ENCODE measurements around the gene GNB5. TPM values are rescaled to one million over a fixed set of nuclear protein-coding genes. Genes with fewer than 3 reads are reported as not detected.

The GNB5 gene
- total RNA-seq, 1 experiment from 2014 or later: 26.0 TPM

- Histone ChIP-seq H3K4me3 (no peak overlapping the region), H3K4me1 (replicated peaks; ENCODE audit: insufficient read depth) (peaks cover 5% of the 10 kb centered on the region; the same call in 1 of the 2 replicates), H3F3A (ENCODE audit: insufficient read depth, low read depth) (no peaks in the 10 kb centered on the region), H3K79me2 (ENCODE audit: low read depth) (no peaks in the 10 kb centered on the region), H3K9me2 (ENCODE audit: insufficient read depth) (no peaks in the 10 kb centered on the region), H2AFZ (no peak overlapping the region), H4K20me1 (ENCODE audit: insufficient read depth) (no peaks in the 10 kb centered on the region), H3K36me3 (ENCODE audit: low read depth) (no peaks in the 10 kb centered on the region), H3K4me2 (no peak overlapping the region), H3K9me3 (ENCODE audit: insufficient read depth, low read depth) (no peaks in the 10 kb centered on the region), H3K27ac (no peak overlapping the region), H3K27me3 (ENCODE audit: insufficient read depth, low read depth) (no peaks in the 10 kb centered on the region)
- ChIA-PET POLR2A (ENCODE audit: unreplicated experiment) (no interaction called here), CTCF (interaction anchor here (1.2 kb wide), 1 partner anchor 42 kb away, joined by 3 read pairs; no protein-coding TSS in a partner anchor)
- TF ChIP-seq EZH2 (IDR thresholded peaks at IDR 0.05; ENCODE audit: low read depth) (no peak), CTCF (conservative IDR thresholded peaks at IDR 0.05) (no peak)
- no TSS peak for BruUV-seq (replicated peaks)
- intact Hi-C loops (cut with micrococcal nuclease; ENCODE audit: unreplicated experiment): loop anchor here (1.0 to 5.0 kb wide), 3 partner anchors 63 to 358 kb away; no protein-coding TSS in a partner anchor
- DNase-seq: no peak
These were observed 50.5 kb downstream of the GNB5 start for GRCh38 chr15:52140646-52141045.

- CTCF ChIA-PET: interaction anchor here (0.7 to 1.2 kb wide), 3 partner anchors 34 to 60 kb away, joined by 3 to 4 read pairs (median 4); no protein-coding TSS in a partner anchor
- no peaks in the 10 kb centered on the region for H3K36me3 ChIP-seq (ENCODE audit: low read depth)
These were observed 51.4 kb downstream of the GNB5 start for GRCh38 chr15:52139599-52140462.

More at GRCh38 chr15:52139599-52140462, 51.4 kb downstream of the GNB5 start:
- POLR2A ChIA-PET (ENCODE audit: unreplicated experiment): no interaction called here
- Histone ChIP-seq H3K4me2 (no peak overlapping the region), H3K27ac (no peak overlapping the region), H3K9me2 (ENCODE audit: insufficient read depth) (no peaks in the 10 kb centered on the region), H3K4me3 (no peak overlapping the region), H2AFZ (no peak overlapping the region), H3K79me2 (ENCODE audit: low read depth) (no peaks in the 10 kb centered on the region), H3K4me1 (replicated peaks; ENCODE audit: insufficient read depth) (peaks cover 5% of the 10 kb centered on the region; the same call in 1 of the 2 replicates), H3K9me3 (ENCODE audit: insufficient read depth, low read depth) (no peaks in the 10 kb centered on the region), H3F3A (ENCODE audit: insufficient read depth, low read depth) (no peaks in the 10 kb centered on the region), H4K20me1 (ENCODE audit: insufficient read depth) (no peaks in the 10 kb centered on the region), H3K27me3 (ENCODE audit: insufficient read depth, low read depth) (no peaks in the 10 kb centered on the region)
- no TSS peak for BruUV-seq (replicated peaks)
- no peak for TF ChIP-seq EZH2 (IDR thresholded peaks at IDR 0.05; ENCODE audit: low read depth)
- TF ChIP-seq CTCF (conservative IDR thresholded peaks at IDR 0.05): peak; percentile 87
- intact Hi-C loops (cut with micrococcal nuclease; ENCODE audit: unreplicated experiment): loop anchor here (1.0 to 5.0 kb wide), 3 partner anchors 63 to 357 kb away; no protein-coding TSS in a partner anchor
- peak in 1 of 2 experiments; percentile 65 for DNase-seq
